Neural cell (in vitro differentiated cells): ENCODE results near the gene FBN1. TPM values are rescaled to one million over a fixed set of nuclear protein-coding genes. Genes with fewer than 3 reads are reported as not detected.

ENCODE experiments used
- H2AFZ ChIP-seq: fragments of 200-600, 300-800 bp; sonication (generic), shearing (Covaris generic); 2 replicates; pipeline ENCODE4 v1.6.0; 2014; ENCODE audit warnings: low read depth, mild to moderate bottlenecking, antibody characterized with exemption, low read length, moderate library complexity
- H3F3A ChIP-seq: fragments of 200-600 bp; shearing (Covaris generic); 2 replicates; pipeline ENCODE4 v1.6.1; 2016; ENCODE audit warnings: mild to moderate bottlenecking, moderate library complexity, mixed read lengths, antibody characterized with exemption, low read length; ENCODE audit not compliant: insufficient read depth, poor library complexity, severe bottlenecking
- H3K27ac ChIP-seq: fragments of 200-600, 300-800 bp; sonication (generic), shearing (Covaris generic); 2 replicates; pipeline ENCODE4 v1.5.1; 2014; ENCODE audit warnings: mild to moderate bottlenecking, low read length, moderate library complexity
- H3K27me3 ChIP-seq: fragments of 300-800, 200-600 bp; sonication (generic), shearing (Covaris generic); 2 replicates; pipeline ENCODE4 v1.6.0; 2014; ENCODE audit warnings: mild to moderate bottlenecking, low read depth, low read length, moderate library complexity; ENCODE audit not compliant: insufficient read depth
- H3K36me3 ChIP-seq: fragments of 300-800, 200-600 bp; sonication (generic), shearing (Covaris generic); 2 replicates; pipeline ENCODE4 v1.5.1; 2014; ENCODE audit warnings: mild to moderate bottlenecking, antibody characterized with exemption, low read length, moderate library complexity; ENCODE audit not compliant: insufficient read depth
- H3K4me2 ChIP-seq: fragments of 300-800, 200-600 bp; sonication (generic), shearing (Covaris generic); 2 replicates; pipeline ENCODE4 v1.6.0; 2014; ENCODE audit warnings: mild to moderate bottlenecking, low read length
- H3K4me3 ChIP-seq: fragments of 300-800, 200-600 bp; sonication (generic), shearing (Covaris generic); 2 replicates; pipeline ENCODE4 v1.5.1; 2014; ENCODE audit warnings: mild to moderate bottlenecking, low read length, moderate library complexity
- H3K79me2 ChIP-seq: fragments of 200-600 bp; shearing (Covaris generic); replicated peaks from 2 replicates; pipeline ENCODE4 v1.6.0; 2014; ENCODE audit warnings: mild to moderate bottlenecking, low read length, moderate library complexity; ENCODE audit not compliant: insufficient read depth
- H3K9ac ChIP-seq: fragments of 300-800, 200-600 bp; sonication (generic), shearing (Covaris generic); 2 replicates; pipeline ENCODE4 v1.6.1; 2016; ENCODE audit warnings: mild to moderate bottlenecking, low read length, mixed read lengths
- H3K9me2 ChIP-seq: fragments of 200-600 bp; shearing (Covaris generic); 2 replicates; pipeline ENCODE4 v1.6.1; 2016; ENCODE audit warnings: mild to moderate bottlenecking, low read length, mixed read lengths; ENCODE audit not compliant: insufficient read depth
- H3K9me3 ChIP-seq: fragments of 200-600, 300-800 bp; sonication (generic), shearing (Covaris generic); 2 replicates; pipeline ENCODE4 v1.6.1; 2016; ENCODE audit warnings: mild to moderate bottlenecking, mixed run types, low read length, moderate library complexity, mixed read lengths
- H4K20me1 ChIP-seq: fragments of 200-600 bp; shearing (Covaris generic); 2 replicates; pipeline ENCODE4 v1.6.1; 2016; ENCODE audit warnings: mild to moderate bottlenecking, mixed run types; ENCODE audit not compliant: insufficient read depth
- CTCF ChIP-seq: fragments of 450-650 bp; IDR thresholded peaks from 2 replicates; pipeline ENCODE4 v1.5.1; 2014; ENCODE audit warnings: antibody characterized with exemption, mild to moderate bottlenecking, moderate library complexity; ENCODE audit not compliant: poor library complexity, severe bottlenecking
- EP300 ChIP-seq: fragments of 450-650 bp; conservative IDR thresholded peaks from 2 replicates; pipeline ENCODE4 v1.6.1; 2014; ENCODE audit warnings: antibody characterized with exemption, mild to moderate bottlenecking, moderate library complexity; ENCODE audit not compliant: poor library complexity, severe bottlenecking
- EZH2 ChIP-seq: fragments of 200-600, 300-800 bp; shearing (Covaris generic), sonication (generic); IDR thresholded peaks from 2 replicates; pipeline ENCODE4 v1.6.1; 2014; ENCODE audit warnings: antibody characterized with exemption, low read length, borderline replicate concordance, mild to moderate bottlenecking; ENCODE audit not compliant: insufficient read depth, poor library complexity, severe bottlenecking
- MXI1 ChIP-seq: fragments of 450-650 bp; conservative IDR thresholded peaks from 2 replicates; pipeline ENCODE4 v1.6.1; 2014; ENCODE audit warnings: antibody characterized with exemption, mild to moderate bottlenecking; ENCODE audit not compliant: poor library complexity, severe bottlenecking
- POLR2AphosphoS5 ChIP-seq: IDR thresholded peaks from 2 replicates; pipeline ENCODE4 v1.6.1; 2012
- RAD21 ChIP-seq: fragments of 450-650 bp; conservative IDR thresholded peaks from 2 replicates; pipeline ENCODE4 v1.6.1; 2014; ENCODE audit warnings: antibody characterized with exemption, mild to moderate bottlenecking, moderate library complexity
- REST ChIP-seq: IDR thresholded peaks from 2 replicates; pipeline ENCODE4 v1.6.1; 2012; ENCODE audit warnings: borderline replicate concordance
- SMC3 ChIP-seq: fragments of 450-650 bp; conservative IDR thresholded peaks from 2 replicates; pipeline ENCODE4 v1.6.1; 2014; ENCODE audit warnings: antibody characterized with exemption, mild to moderate bottlenecking, moderate library complexity; ENCODE audit not compliant: poor library complexity
- TAF1 ChIP-seq: IDR thresholded peaks from 2 replicates; pipeline ENCODE4 v1.6.1; 2012; ENCODE audit warnings: low read depth
- polyA plus RNA-seq: library from polyadenylated mRNA; depleted of rRNA; stranded (reverse); fragments of >200 nt; gene quantifications from 2 replicates; pipeline ENCODE4 v1.2.3, GENCODE V29; 2014

Gene FBN1
- polyA plus RNA-seq, 1 donor from 2014 or later = 22.0 TPM

GRCh38 chr15:48500595-48500994, 144.9 kb downstream of the FBN1 start:
- no peak overlapping the region for H3K9ac ChIP-seq
- TF ChIP-seq SMC3 = no peak
- TF ChIP-seq REST = no peak
- no peak for TF ChIP-seq POLR2AphosphoS5
- no peak for TF ChIP-seq MXI1
- TF ChIP-seq TAF1 = no peak
- no peak for TF ChIP-seq CTCF
- no peak for TF ChIP-seq RAD21
- no peaks in the 10 kb centered on the region for H3K27me3 ChIP-seq
- no peak overlapping the region for H3K4me2 ChIP-seq
- H3F3A ChIP-seq = no peaks in the 10 kb centered on the region
- H3K9me3 ChIP-seq = no peaks in the 10 kb centered on the region
- H3K9me2 ChIP-seq = no peaks in the 10 kb centered on the region
- H3K36me3 ChIP-seq = no peaks in the 10 kb centered on the region
- H2AFZ ChIP-seq = no peak overlapping the region
- H3K4me3 ChIP-seq = no peak overlapping the region
- no peak overlapping the region for H3K27ac ChIP-seq
- no peaks in the 10 kb centered on the region for H4K20me1 ChIP-seq
- no peaks in the 10 kb centered on the region for H3K79me2 ChIP-seq

GRCh38 chr15:48499978-48500377, 145.5 kb downstream of the FBN1 start:
- H3K9ac ChIP-seq = no peak overlapping the region
- no peak overlapping the region for H3K27ac ChIP-seq
- TF ChIP-seq EP300 (no peak), CTCF (no peak), REST (no peak), SMC3 (no peak), TAF1 (no peak), POLR2AphosphoS5 (no peak), RAD21 (no peak), MXI1 (no peak), EZH2 (no peak)
- H3K4me2 ChIP-seq = no peak overlapping the region
- no peaks in the 10 kb centered on the region for H3K27me3 ChIP-seq
- H3K9me3 ChIP-seq = no peaks in the 10 kb centered on the region
- no peaks in the 10 kb centered on the region for H3K79me2 ChIP-seq
- no peak overlapping the region for H3K4me3 ChIP-seq
- no peaks in the 10 kb centered on the region for H4K20me1 ChIP-seq
- no peaks in the 10 kb centered on the region for H3K36me3 ChIP-seq
- H3F3A ChIP-seq = no peaks in the 10 kb centered on the region
- no peak overlapping the region for H2AFZ ChIP-seq
- no peaks in the 10 kb centered on the region for H3K9me2 ChIP-seq
